SK-N-SH (cell line): ENCODE data around the gene RFPL1.

ENCODE experiments used
- CTCF ChIP-seq: fragments of 200-600 bp; sonication (generic); IDR thresholded peaks from 2 replicates; pipeline ENCODE4 v1.6.1; 2017; ENCODE audit warnings: antibody characterized with exemption, mild to moderate bottlenecking, moderate library complexity
- EZH2phosphoT487 ChIP-seq: fragments of 200-600 bp; sonication (generic); IDR thresholded peaks from 2 replicates; pipeline ENCODE4 v1.6.1; 2017; ENCODE audit warnings: low read depth, mixed run types, mild to moderate bottlenecking, antibody characterized with exemption, moderate library complexity, borderline replicate concordance
- GABPA ChIP-seq: IDR thresholded peaks from 2 replicates; pipeline ENCODE4 v1.4.0; 2012; ENCODE audit warnings: low read depth, mild to moderate bottlenecking
- POLR2AphosphoS5 ChIP-seq: IDR thresholded peaks from 2 replicates; pipeline ENCODE4 v1.6.1; 2012; ENCODE audit warnings: low read depth, low read length
- RAD21 ChIP-seq: IDR thresholded peaks from 2 replicates; pipeline ENCODE4 v1.6.1; 2012; ENCODE audit warnings: mild to moderate bottlenecking, low read length
- TF ChIP-seq, protein P1 (sequence below): IDR thresholded peaks from 2 replicates; pipeline ENCODE4 v1.4.0; 2012; ENCODE audit warnings: low read depth, borderline replicate concordance

DNA sequence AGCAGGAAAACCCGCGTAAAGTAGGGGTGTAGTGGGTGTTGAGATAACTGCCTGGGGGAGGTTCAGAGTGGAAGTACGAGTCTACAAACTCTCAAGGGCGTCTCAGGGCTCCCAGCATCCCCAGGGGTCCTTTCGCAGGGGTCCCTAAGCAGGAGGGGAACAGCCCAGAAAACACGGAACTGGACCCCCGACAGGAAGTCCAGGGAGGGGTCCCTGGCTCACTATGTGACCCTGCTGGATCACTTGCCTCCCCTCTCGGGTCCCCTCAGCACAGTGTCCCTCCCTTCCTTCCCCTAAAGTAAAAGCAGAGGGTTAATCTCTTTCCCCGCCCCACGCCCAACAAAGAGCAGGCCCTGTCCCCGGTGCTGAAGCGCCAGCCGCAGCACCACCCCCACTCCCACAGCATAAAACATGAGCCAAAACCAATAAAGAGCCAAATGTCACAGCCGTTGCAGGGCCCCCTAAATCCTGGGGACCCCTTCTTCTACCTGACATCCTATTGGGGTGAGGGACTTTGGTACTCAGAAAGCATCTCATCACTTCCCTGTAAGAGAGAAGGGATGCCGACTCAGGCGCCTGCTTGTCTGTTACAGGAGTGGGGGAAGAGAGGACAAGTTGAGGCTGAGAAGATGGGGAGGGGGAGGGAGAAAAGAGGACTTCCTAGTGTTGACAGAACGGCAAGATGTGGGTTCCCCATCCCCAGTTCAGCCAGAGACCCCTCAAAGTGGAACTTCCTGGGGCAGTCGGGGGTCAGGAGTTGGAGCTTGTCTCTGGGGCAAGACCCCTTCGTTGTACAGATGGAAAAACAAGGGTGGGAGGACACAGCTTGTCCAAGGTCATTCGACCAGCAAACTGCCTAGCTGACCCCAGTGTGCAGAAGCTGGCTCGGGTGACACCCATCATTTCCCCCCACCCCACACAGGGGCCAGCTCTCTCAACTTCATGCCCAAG is 40.2 kb downstream of the RFPL1 start:
- TF ChIP-seq POLR2AphosphoS5 (no peak), CTCF (no peak), RAD21 (no peak), GABPA (no peak), EZH2phosphoT487 (no peak)
- TF ChIP-seq, protein P1, sequence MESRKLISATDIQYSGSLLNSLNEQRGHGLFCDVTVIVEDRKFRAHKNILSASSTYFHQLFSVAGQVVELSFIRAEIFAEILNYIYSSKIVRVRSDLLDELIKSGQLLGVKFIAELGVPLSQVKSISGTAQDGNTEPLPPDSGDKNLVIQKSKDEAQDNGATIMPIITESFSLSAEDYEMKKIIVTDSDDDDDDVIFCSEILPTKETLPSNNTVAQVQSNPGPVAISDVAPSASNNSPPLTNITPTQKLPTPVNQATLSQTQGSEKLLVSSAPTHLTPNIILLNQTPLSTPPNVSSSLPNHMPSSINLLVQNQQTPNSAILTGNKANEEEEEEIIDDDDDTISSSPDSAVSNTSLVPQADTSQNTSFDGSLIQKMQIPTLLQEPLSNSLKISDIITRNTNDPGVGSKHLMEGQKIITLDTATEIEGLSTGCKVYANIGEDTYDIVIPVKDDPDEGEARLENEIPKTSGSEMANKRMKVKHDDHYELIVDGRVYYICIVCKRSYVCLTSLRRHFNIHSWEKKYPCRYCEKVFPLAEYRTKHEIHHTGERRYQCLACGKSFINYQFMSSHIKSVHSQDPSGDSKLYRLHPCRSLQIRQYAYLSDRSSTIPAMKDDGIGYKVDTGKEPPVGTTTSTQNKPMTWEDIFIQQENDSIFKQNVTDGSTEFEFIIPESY = no peak
